Measurements from ENCODE around the gene RXRB. TPM values are rescaled to one million over a fixed set of nuclear protein-coding genes. Genes with fewer than 3 reads are reported as not detected.

Gene RXRB
- total and polyA plus RNA-seq, 2 of the 13 experiments (the other 11 are each of a cell fraction or from before 2014, with no cell fraction given), result 26.7 to 55.7 TPM

- TF ChIP-seq PHF20 (CRISPR knock-in tag; IDR thresholded peaks at IDR 0.05), result no peak
- no peak for TF ChIP-seq ZNF331 (CRISPR knock-in tag; IDR thresholded peaks at IDR 0.05)
- no peak for TF ChIP-seq MAFF (IDR thresholded peaks at IDR 0.05; ENCODE audit: low read depth, low read length)
- no peak for TF ChIP-seq ZNF713 (CRISPR knock-in tag; IDR thresholded peaks at IDR 0.05)
- TF ChIP-seq ZNF251 (CRISPR knock-in tag; IDR thresholded peaks at IDR 0.05), result no peak
- no peak for TF ChIP-seq HNRNPH1 (optimal IDR thresholded peaks at IDR 0.05; ENCODE audit: low read depth, low read length)
- TF ChIP-seq REXO4 (CRISPR knock-in tag; IDR thresholded peaks at IDR 0.05; ENCODE audit: borderline replicate concordance), result no peak
- TF ChIP-seq, protein P1, sequence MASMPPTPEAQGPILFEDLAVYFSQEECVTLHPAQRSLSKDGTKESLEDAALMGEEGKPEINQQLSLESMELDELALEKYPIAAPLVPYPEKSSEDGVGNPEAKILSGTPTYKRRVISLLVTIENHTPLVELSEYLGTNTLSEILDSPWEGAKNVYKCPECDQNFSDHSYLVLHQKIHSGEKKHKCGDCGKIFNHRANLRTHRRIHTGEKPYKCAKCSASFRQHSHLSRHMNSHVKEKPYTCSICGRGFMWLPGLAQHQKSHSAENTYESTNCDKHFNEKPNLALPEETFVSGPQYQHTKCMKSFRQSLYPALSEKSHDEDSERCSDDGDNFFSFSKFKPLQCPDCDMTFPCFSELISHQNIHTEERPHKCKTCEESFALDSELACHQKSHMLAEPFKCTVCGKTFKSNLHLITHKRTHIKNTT (CRISPR knock-in tag; IDR thresholded peaks at IDR 0.05), result no peak
- TF ChIP-seq KIAA2018 (CRISPR knock-in tag; IDR thresholded peaks at IDR 0.05; ENCODE audit: borderline replicate concordance), result no peak
- TF ChIP-seq, protein P2, sequence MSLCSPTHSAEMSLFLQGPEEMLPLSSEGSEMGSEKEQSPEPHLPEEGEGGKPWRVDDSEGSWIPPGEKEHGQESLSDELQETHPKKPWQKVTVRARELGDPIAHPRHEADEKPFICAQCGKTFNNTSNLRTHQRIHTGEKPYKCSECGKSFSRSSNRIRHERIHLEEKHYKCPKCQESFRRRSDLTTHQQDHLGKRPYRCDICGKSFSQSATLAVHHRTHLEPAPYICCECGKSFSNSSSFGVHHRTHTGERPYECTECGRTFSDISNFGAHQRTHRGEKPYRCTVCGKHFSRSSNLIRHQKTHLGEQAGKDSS (CRISPR knock-in tag; IDR thresholded peaks at IDR 0.05; ENCODE audit: borderline replicate concordance, low read depth), result 0 out of 2 replicates have a peak, but pooled peaks have one; percentile 17
- TF ChIP-seq FOXM1 (CRISPR knock-in tag; IDR thresholded peaks at IDR 0.05), result no peak
- TF ChIP-seq, protein P3, sequence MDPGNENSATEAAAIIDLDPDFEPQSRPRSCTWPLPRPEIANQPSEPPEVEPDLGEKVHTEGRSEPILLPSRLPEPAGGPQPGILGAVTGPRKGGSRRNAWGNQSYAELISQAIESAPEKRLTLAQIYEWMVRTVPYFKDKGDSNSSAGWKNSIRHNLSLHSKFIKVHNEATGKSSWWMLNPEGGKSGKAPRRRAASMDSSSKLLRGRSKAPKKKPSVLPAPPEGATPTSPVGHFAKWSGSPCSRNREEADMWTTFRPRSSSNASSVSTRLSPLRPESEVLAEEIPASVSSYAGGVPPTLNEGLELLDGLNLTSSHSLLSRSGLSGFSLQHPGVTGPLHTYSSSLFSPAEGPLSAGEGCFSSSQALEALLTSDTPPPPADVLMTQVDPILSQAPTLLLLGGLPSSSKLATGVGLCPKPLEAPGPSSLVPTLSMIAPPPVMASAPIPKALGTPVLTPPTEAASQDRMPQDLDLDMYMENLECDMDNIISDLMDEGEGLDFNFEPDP (CRISPR knock-in tag; conservative IDR thresholded peaks at IDR 0.05), result 0 out of 2 replicates have a peak, but pooled peaks have one; percentile 63
- no peak for TF ChIP-seq POLR2G (IDR thresholded peaks at IDR 0.05; ENCODE audit: low read depth, low read length)
- no peak for TF ChIP-seq FUBP1 (CRISPR knock-in tag; IDR thresholded peaks at IDR 0.05; ENCODE audit: borderline replicate concordance)
- no peak for TF ChIP-seq MED8 (CRISPR knock-in tag; IDR thresholded peaks at IDR 0.05; ENCODE audit: insufficient replicate concordance)
- TF ChIP-seq GATAD2A (CRISPR knock-in tag; IDR thresholded peaks at IDR 0.05), result no peak
Observed at GRCh38 chr6:33204165-33204414, 3.6 kb upstream of the RXRB start (continued).
